Vagina (tissue), 2 donors: ENCODE results near the gene CPN1. TPM values are rescaled to one million over a fixed set of nuclear protein-coding genes. Genes with fewer than 3 reads are reported as not detected.
"Not testable (repeated sequence)": the region's sequence is repeated elsewhere in the genome, so short reads cannot be mapped to it uniquely, and the experiment has no call there.

Experiments
- DNase-seq, 2 donors: peaks; one replicate each; pipeline ENCODE4 v3.0.0-alpha.2; 2017; ENCODE audit errors: extremely low spot score in 2 of 2
- H3K27ac ChIP-seq: fragments of 200-600 bp; sonication (generic); one replicate; pipeline ENCODE4 v1.5.1; 2019
- H3K27me3 ChIP-seq: fragments of 200-600 bp; sonication (generic); one replicate; pipeline ENCODE4 v1.5.1; 2019
- H3K36me3 ChIP-seq, 2 donors: fragments of 200-600 bp; sonication (generic); one replicate each; pipeline ENCODE4 v1.5.1; 2017 to 2019
- H3K4me1 ChIP-seq: fragments of 200-600 bp; sonication (generic); one replicate; pipeline ENCODE4 v1.5.1; 2019
- H3K4me3 ChIP-seq, 2 donors: fragments of 200-600 bp; sonication (generic); 1 replicate in 1 of 2; 2 replicates in 1 of 2; pipeline ENCODE4 v1.5.1; 2016 to 2019
- H3K9me3 ChIP-seq: fragments of 200-600 bp; sonication (generic); one replicate; pipeline ENCODE4 v1.5.1; 2019
- CTCF ChIP-seq, 3 experiments: fragments of 450-650 bp in 2 of 3; fragments of 200-600 bp in 1 of 3; sonication (generic) in 1 of 3; IDR thresholded peaks; one replicate each; pipeline ENCODE4 v1.5.1; 2017 to 2019; ENCODE audit warnings: antibody characterized with exemption in 3 of 3, mild to moderate bottlenecking in 2 of 3, moderate library complexity in 2 of 3
- POLR2A ChIP-seq, 2 donors: fragments of 450-650 bp; IDR thresholded peaks; one replicate each; pipeline ENCODE4 v1.6.1; 2017; ENCODE audit warnings: antibody characterized with exemption in 2 of 2, mild to moderate bottlenecking in 2 of 2, moderate library complexity in 2 of 2
- POLR2AphosphoS5 ChIP-seq, 2 donors: sonication (generic); formaldehyde crosslinking; IDR thresholded peaks; one replicate each; pipeline ENCODE4 v1.9.0; 2017; ENCODE audit warnings: antibody characterized with exemption in 2 of 2, mild to moderate bottlenecking in 2 of 2, low read depth in 1 of 2; ENCODE audit not compliant: insufficient read depth in 1 of 2
- intact Hi-C: fragments of 100-400 bp; cut with DNase I; formaldehyde crosslinking; loops from one replicate; pipeline ENCODE4 v1.15.1; 2023
- total RNA-seq: library from RNA; depleted of rRNA; stranded (reverse); fragments of >200 nt; gene quantifications from one replicate; pipeline ENCODE4 v1.2.3, GENCODE V29; 2016

The CPN1 gene
- total RNA-seq, 1 donor from 2014 or later, result not detected

DNA sequence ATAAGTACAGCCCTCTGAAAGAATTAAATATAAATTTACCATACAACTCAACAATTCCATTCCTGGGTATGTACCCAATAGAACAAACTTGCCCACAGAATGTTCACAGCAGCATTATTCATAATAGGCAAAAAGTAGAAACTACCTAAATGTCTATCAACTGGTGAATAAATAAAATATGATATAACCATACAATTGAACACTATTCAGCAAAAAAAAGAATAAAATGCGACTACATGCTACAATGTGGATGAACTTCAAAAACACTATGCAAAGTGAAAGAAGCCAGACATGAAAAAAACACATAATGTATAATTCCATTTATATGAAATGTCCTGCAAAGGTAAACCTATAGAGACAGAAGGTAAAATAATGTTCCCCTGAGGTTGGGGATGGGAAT is 2.0 kb upstream of the CPN1 start:
- Histone ChIP-seq H3K27me3 (no peaks in the 10 kb centered on the region), H3K4me1 (no peaks in the 10 kb centered on the region), H3K4me3 (no peak overlapping the region), H3K36me3 (no peaks in the 10 kb centered on the region), H3K27ac (no peak overlapping the region), H3K9me3 (no peaks in the 10 kb centered on the region)
- DNase-seq, result no peak
- intact Hi-C loops, result no loop called here
- TF ChIP-seq CTCF (IDR thresholded peaks at IDR 0.05) (no peak), POLR2AphosphoS5 (IDR thresholded peaks at IDR 0.05; ENCODE audit: insufficient read depth in 1 of 2, low read depth in 1 of 2) (no peak), POLR2A (IDR thresholded peaks at IDR 0.05) (no peak)

DNA sequence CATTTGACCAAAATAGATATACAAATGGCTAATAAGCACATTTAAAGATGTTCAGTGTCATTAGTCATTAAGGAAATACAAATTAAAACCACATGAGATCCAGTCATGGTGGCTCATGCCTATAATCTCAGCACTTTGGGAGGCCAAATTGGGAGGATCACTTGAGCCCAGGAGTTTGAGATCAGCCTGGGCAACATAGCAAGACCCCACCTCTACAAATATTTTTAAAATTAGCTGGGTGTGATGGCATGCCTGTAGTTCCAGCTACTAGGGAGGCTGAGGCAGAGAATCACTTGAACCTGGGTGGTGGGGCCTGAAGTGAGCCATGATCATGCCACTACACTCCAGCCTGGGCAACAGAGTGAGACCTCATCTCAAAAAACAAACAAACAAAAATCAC is 607 bp upstream of the CPN1 start:
- H3K4me1 ChIP-seq, H3K9me3 ChIP-seq, H3K36me3 ChIP-seq, DNase-seq, H3K27me3 ChIP-seq, H3K27ac ChIP-seq, H3K4me3 ChIP-seq, intact Hi-C loops: not testable (repeated sequence)

GRCh38 chr10:100076750-100077149 is 4.9 kb downstream of the CPN1 start:
- intact Hi-C loops, result no loop called here
- H3K27me3 ChIP-seq, result no peaks in the 10 kb centered on the region
- H3K27ac ChIP-seq, result no peak overlapping the region
- H3K4me1 ChIP-seq, result no peaks in the 10 kb centered on the region
- TF ChIP-seq POLR2AphosphoS5 (IDR thresholded peaks at IDR 0.05; ENCODE audit: insufficient read depth in 1 of 2, low read depth in 1 of 2) (no peak), CTCF (IDR thresholded peaks at IDR 0.05) (no peak), POLR2A (IDR thresholded peaks at IDR 0.05) (no peak)
- no peaks in the 10 kb centered on the region for H3K9me3 ChIP-seq
- no peaks in the 10 kb centered on the region for H3K36me3 ChIP-seq
- no peak for DNase-seq
- no peak overlapping the region for H3K4me3 ChIP-seq

GRCh38 chr10:100075426-100076220 is 6.0 kb downstream of the CPN1 start:
- Histone ChIP-seq H3K27ac (no peak overlapping the region), H3K9me3 (no peaks in the 10 kb centered on the region), H3K4me1 (no peaks in the 10 kb centered on the region), H3K27me3 (no peaks in the 10 kb centered on the region), H3K4me3 (no peak overlapping the region), H3K36me3 (no peaks in the 10 kb centered on the region)
- TF ChIP-seq POLR2A (IDR thresholded peaks at IDR 0.05) (no peak), CTCF (IDR thresholded peaks at IDR 0.05) (no peak), POLR2AphosphoS5 (IDR thresholded peaks at IDR 0.05; ENCODE audit: insufficient read depth in 1 of 2, low read depth in 1 of 2) (no peak)
- intact Hi-C loops, result no loop called here
- DNase-seq, result no peak

GRCh38 chr10:100072514-100072913 is 9.2 kb downstream of the CPN1 start:
- TF ChIP-seq POLR2AphosphoS5 (IDR thresholded peaks at IDR 0.05; ENCODE audit: insufficient read depth in 1 of 2, low read depth in 1 of 2) (no peak), POLR2A (IDR thresholded peaks at IDR 0.05) (no peak), CTCF (IDR thresholded peaks at IDR 0.05) (no peak)
- no peaks in the 10 kb centered on the region for H3K9me3 ChIP-seq
- no peak overlapping the region for H3K4me3 ChIP-seq
- intact Hi-C loops, result no loop called here
- H3K4me1 ChIP-seq, result no peaks in the 10 kb centered on the region
- no peaks in the 10 kb centered on the region for H3K36me3 ChIP-seq
- DNase-seq, result no peak
- H3K27ac ChIP-seq, result no peak overlapping the region
- no peaks in the 10 kb centered on the region for H3K27me3 ChIP-seq
